RWPE1 (cell line): ENCODE measurements around the gene SELENOP.

Source experiments
- CTCF ChIA-PET: fragments of 350-600 bp; sonication (Branson Sonifier 250); formaldehyde crosslinking; extraction: SDS; loops from one replicate; lab custom pipeline; 2021; lab: Yijun Ruan, JAX
- POLR2A ChIA-PET: fragments of 400-600 bp; formaldehyde crosslinking; extraction: SDS; loops from one replicate; lab custom pipeline; 2020; ENCODE audit warnings: antibody characterized with exemption; ENCODE audit not compliant: low non-redundant PET; lab: Yijun Ruan, JAX
- DNase-seq: peaks from one replicate; pipeline ENCODE4 v3.0.0; 2012; ENCODE audit warnings: low spot score
- H3K27ac ChIP-seq: fragments of 450-650 bp; 2 replicates; pipeline ENCODE4 v1.5.1; 2017
- TF ChIP-seq, protein P1 (sequence below): fragments of 450-650 bp; conservative IDR thresholded peaks from 2 replicates; pipeline ENCODE4 v1.5.1; 2017; ENCODE audit warnings: low read depth, mild to moderate bottlenecking

The SELENOP gene, protein sequence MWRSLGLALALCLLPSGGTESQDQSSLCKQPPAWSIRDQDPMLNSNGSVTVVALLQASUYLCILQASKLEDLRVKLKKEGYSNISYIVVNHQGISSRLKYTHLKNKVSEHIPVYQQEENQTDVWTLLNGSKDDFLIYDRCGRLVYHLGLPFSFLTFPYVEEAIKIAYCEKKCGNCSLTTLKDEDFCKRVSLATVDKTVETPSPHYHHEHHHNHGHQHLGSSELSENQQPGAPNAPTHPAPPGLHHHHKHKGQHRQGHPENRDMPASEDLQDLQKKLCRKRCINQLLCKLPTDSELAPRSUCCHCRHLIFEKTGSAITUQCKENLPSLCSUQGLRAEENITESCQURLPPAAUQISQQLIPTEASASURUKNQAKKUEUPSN

DNA sequence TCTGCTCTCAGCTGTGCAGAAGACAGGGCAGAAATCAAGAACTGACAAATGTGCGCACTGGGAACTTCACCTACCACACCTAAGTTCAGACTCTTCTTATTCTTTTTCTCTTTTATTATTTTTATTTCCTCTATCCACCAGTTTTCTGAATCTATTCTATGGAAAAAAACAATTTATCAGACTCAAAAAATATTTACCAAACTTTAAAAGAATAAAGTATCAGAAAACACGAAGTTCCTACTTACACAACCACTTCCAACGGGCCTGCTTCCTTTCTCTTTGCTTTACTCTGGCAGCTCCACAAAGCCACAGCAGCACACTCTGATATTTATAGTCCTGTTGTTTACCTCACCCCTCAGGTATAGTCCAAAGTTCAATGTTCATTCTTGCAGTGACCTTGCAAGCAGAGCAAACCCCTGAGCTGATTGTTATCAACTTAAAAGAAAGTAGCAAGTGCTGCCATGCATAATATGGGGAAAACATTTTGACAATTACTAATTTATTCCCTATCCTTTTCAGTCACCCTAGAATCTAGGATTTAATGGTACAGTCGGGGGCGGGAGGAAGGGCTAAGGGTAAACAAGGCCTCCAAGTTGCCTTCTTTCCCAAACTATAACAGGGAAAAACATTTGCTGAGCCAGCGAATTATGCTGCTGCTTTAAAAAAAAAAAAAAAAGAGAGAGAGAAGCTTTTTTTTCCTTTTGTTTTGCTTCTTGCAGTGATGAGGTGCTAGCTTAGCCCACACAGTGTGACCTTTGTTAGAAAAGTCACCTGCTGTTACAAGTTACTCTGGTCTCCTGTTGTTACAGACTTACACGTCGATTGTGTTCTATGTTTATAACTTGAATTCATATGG, at the start of gene SELENOP:
TSS of gene SELENOP (minus strand) at position 302 of the 856 bp plus-strand sequence. CDS start 3,539 bp downstream, outside the sequence.
- POLR2A ChIA-PET = no interaction called here
- CTCF ChIA-PET = no interaction called here
- H3K27ac ChIP-seq = no peak within 1 kb of the TSS

DNA sequence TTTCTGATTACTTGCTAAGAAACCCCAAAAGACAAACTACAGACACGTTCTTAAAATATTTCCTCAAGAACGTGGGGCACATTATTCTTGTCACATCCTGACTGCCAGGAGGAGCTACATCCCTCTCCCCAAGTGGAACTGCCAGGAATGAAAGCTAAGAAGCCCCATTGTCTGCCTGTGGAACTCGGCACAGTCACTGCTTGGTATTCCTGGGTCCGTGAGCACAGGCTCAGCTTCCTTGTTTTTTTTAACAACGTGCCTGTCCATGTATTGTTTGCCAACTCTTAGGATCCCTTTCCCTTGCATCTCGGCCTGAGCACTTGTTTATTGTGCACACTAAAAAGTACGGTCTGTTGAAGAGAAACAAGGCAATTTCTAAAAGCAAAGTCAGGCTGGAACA, 47.0 kb upstream of the SELENOP start:
- DNase-seq = no peak
- no peak overlapping the region for H3K27ac ChIP-seq
- TF ChIP-seq, protein P1, sequence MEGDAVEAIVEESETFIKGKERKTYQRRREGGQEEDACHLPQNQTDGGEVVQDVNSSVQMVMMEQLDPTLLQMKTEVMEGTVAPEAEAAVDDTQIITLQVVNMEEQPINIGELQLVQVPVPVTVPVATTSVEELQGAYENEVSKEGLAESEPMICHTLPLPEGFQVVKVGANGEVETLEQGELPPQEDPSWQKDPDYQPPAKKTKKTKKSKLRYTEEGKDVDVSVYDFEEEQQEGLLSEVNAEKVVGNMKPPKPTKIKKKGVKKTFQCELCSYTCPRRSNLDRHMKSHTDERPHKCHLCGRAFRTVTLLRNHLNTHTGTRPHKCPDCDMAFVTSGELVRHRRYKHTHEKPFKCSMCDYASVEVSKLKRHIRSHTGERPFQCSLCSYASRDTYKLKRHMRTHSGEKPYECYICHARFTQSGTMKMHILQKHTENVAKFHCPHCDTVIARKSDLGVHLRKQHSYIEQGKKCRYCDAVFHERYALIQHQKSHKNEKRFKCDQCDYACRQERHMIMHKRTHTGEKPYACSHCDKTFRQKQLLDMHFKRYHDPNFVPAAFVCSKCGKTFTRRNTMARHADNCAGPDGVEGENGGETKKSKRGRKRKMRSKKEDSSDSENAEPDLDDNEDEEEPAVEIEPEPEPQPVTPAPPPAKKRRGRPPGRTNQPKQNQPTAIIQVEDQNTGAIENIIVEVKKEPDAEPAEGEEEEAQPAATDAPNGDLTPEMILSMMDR = no peak
- ChIA-PET POLR2A (no interaction called here), CTCF (interaction anchor here (0.6 kb wide), 1 partner anchor 206 kb away, joined by 5 read pairs; no protein-coding TSS in a partner anchor)

More for the DNA sequence above, at the start of gene SELENOP:
- TF ChIP-seq, protein P1 = no peak
- no peak for DNase-seq

DNA sequence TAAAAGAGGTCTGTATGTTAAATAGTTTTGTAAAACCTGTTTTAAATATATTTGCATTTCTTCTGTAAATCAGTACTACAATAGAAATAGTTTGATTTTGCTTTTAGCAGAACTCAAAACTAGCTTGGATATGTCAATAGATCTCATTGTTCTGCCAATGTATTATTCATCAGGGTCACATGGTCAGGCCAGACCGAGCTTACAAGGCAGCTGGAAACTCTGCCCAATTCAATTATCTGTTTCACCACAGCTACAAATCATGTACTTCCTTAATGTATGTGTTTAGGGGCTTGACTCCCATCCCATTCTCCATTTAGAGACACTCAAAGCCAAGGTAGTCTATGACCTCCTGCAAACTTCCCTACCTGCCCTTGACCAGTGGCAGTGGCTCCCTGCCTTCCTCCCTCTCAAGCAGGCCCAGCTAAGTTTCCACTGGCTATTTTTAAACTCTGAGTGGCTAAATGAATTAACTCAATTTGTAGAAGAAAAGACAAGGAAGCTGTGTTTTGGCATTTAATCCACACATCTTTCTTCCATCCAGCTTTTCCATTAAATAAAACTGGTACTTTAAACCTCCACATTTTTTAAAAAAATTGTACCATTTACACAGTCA, 46.4 kb upstream of the SELENOP start:
- no peak overlapping the region for H3K27ac ChIP-seq
- ChIA-PET POLR2A (no interaction called here), CTCF (interaction anchor here (0.6 kb wide), 1 partner anchor 207 kb away, joined by 5 read pairs; no protein-coding TSS in a partner anchor)
- TF ChIP-seq, protein P1 = no peak
- peak; percentile 26 for DNase-seq

DNA sequence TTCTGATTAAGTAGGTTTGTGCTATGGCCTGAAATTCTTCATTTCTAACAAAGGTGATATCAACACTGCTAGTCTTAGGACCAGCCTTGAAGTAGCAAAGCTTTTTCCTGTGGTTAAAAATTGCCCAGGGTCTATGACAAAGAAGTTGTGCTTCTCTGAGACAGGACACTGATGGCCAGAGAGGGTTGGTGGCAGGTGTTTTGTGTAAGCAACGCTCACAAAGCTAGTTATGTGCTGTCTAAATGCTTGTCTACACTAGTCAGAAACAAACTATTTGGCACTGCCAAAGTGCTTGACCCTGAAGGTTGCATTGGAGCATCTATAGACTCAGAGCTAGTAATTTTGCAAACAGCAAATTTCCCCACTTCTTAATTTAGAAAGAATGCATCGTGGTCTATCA, 44.1 kb upstream of the SELENOP start:
- H3K27ac ChIP-seq = no peak overlapping the region
- POLR2A ChIA-PET = no interaction called here
- TF ChIP-seq, protein P1 = no peak
- CTCF ChIA-PET = no interaction called here
- no peak for DNase-seq

DNA sequence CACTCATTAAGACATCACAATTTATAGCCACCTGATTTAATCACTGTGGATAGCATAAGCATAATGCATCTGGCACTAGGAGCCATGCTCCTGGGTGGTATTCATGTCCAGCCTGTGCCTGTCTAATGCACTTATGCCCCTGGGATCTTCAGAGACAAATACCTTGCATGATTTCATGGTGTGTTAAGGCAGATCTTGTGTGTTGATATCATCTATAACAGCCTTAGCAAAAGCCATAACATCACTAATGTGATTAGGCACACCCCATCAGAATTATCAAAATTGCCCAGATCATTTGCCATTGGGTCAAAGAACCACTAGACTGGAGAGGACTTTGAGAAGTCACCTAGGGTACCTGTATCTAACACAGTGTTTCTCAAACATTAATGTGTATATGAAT, 43.7 kb upstream of the SELENOP start:
- ChIA-PET CTCF (no interaction called here), POLR2A (no interaction called here)
- TF ChIP-seq, protein P1 = no peak

DNA sequence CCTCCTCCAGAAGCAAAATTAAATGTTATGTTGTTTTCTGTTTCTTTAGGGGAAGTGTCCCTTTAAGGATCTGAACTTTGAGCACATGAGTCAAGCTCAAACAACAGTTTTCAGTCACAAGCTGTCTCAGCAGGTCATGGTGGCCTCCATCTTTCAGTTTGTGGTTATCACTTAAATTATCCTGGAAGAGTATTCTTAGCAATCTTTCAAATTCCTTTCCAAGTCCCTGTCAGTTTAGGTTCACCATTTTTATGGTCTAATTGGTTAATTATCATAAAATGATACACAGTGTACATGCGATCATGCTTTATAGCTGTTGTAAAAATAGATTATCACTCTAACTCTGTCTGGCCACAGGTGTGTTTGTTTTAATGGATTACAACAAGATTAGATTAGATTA, 43.1 kb upstream of the SELENOP start:
- DNase-seq = no peak
- TF ChIP-seq, protein P1 = no peak
- ChIA-PET CTCF (interaction anchor here (0.7 kb wide), 1 partner anchor 35 kb away, joined by 4 read pairs; no protein-coding TSS in a partner anchor), POLR2A (no interaction called here)
- H3K27ac ChIP-seq = no peak overlapping the region

More for the DNA sequence above, 43.7 kb upstream of the SELENOP start:
- DNase-seq = no peak
- no peak overlapping the region for H3K27ac ChIP-seq
